ENCODE measurements around the gene PAQR7. TPM values are rescaled to one million over a fixed set of nuclear protein-coding genes. Genes with fewer than 3 reads are reported as not detected.

The PAQR7 gene
- total RNA-seq, 1 donor from 2014 or later = 7.9 TPM

GRCh38 chr1:25866288-25866687 lies 9.2 kb downstream of the PAQR7 start:
- H3K27ac Mint-ChIP-seq = peak overlapping the region; percentile 9
- H3K9me3 Mint-ChIP-seq = no peaks in the 10 kb centered on the region
- H3K4me3 Mint-ChIP-seq (ENCODE audit: low read depth) = no peak overlapping the region
- intact Hi-C loops (cut with micrococcal nuclease) = no loop called here
- no peak for DNase-seq (ENCODE audit: low spot score)
- no peaks in the 10 kb centered on the region for H3K27me3 Mint-ChIP-seq (ENCODE audit: low read depth)
- peaks cover 3% of the 10 kb centered on the region for H3K36me3 Mint-ChIP-seq (ENCODE audit: low read depth)
- H3K4me1 Mint-ChIP-seq (ENCODE audit: low read depth) = peaks cover 3% of the 10 kb centered on the region

GRCh38 chr1:25864434-25864833 lies 11.1 kb downstream of the PAQR7 start:
- Mint-ChIP-seq H3K27ac (no peak overlapping the region), H3K4me3 (ENCODE audit: low read depth) (no peak overlapping the region), H3K9me3 (no peaks in the 10 kb centered on the region), H3K4me1 (ENCODE audit: low read depth) (peaks cover 10% of the 10 kb centered on the region), H3K27me3 (ENCODE audit: low read depth) (no peaks in the 10 kb centered on the region), H3K36me3 (ENCODE audit: low read depth) (peaks cover 3% of the 10 kb centered on the region)
- intact Hi-C loops (cut with micrococcal nuclease) = no loop called here
- no peak for DNase-seq (ENCODE audit: low spot score)

- intact Hi-C loops (cut with micrococcal nuclease) = no loop called here
Observed at GRCh38 chr1:25863486-25864262, 11.8 kb downstream of the PAQR7 start.

GRCh38 chr1:25862785-25863485 lies 12.6 kb downstream of the PAQR7 start:
- Mint-ChIP-seq H3K27me3 (ENCODE audit: low read depth) (no peaks in the 10 kb centered on the region), H3K27ac (no peak overlapping the region), H3K4me3 (ENCODE audit: low read depth) (no peak overlapping the region), H3K9me3 (no peaks in the 10 kb centered on the region), H3K36me3 (ENCODE audit: low read depth) (peaks cover 3% of the 10 kb centered on the region), H3K4me1 (ENCODE audit: low read depth) (peaks cover 20% of the 10 kb centered on the region)
- DNase-seq (ENCODE audit: low spot score) = no peak
- intact Hi-C loops (cut with micrococcal nuclease) = no loop called here

More at GRCh38 chr1:25863486-25864262, 11.8 kb downstream of the PAQR7 start:
- no peak for DNase-seq (ENCODE audit: low spot score)
- peaks cover 15% of the 10 kb centered on the region for H3K4me1 Mint-ChIP-seq (ENCODE audit: low read depth)
- H3K9me3 Mint-ChIP-seq = no peaks in the 10 kb centered on the region
- H3K27me3 Mint-ChIP-seq (ENCODE audit: low read depth) = no peaks in the 10 kb centered on the region
- H3K36me3 Mint-ChIP-seq (ENCODE audit: low read depth) = peaks cover 3% of the 10 kb centered on the region
- no peak overlapping the region for H3K27ac Mint-ChIP-seq
- no peak overlapping the region for H3K4me3 Mint-ChIP-seq (ENCODE audit: low read depth)

GRCh38 chr1:25861316-25862286 lies 13.9 kb downstream of the PAQR7 start:
- H3K27me3 Mint-ChIP-seq (ENCODE audit: low read depth) = no peaks in the 10 kb centered on the region
- intact Hi-C loops (cut with micrococcal nuclease) = no loop called here
- peak overlapping the region; percentile 37 for H3K4me3 Mint-ChIP-seq (ENCODE audit: low read depth)
- H3K9me3 Mint-ChIP-seq = no peaks in the 10 kb centered on the region
- H3K4me1 Mint-ChIP-seq (ENCODE audit: low read depth) = peaks cover 22% of the 10 kb centered on the region
- no peak for DNase-seq (ENCODE audit: low spot score)
- peaks cover 3% of the 10 kb centered on the region for H3K36me3 Mint-ChIP-seq (ENCODE audit: low read depth)
- H3K27ac Mint-ChIP-seq = peak overlapping the region; percentile 47

GRCh38 chr1:25858906-25859789 lies 16.4 kb downstream of the PAQR7 start, which contains the start of gene AUNIP:
Gene AUNIP, minus strand, starts transcription at chr1:25859457. Its CDS starts 100 bp downstream, at chr1:25859357.
- Mint-ChIP-seq H3K4me1 (ENCODE audit: low read depth) (peaks cover 23% of the 10 kb centered on the region), H3K4me3 (ENCODE audit: low read depth) (peak within 1 kb of the TSS; percentile 94), H3K36me3 (ENCODE audit: low read depth) (peaks cover 3% of the 10 kb centered on the region), H3K27me3 (ENCODE audit: low read depth) (no peaks in the 10 kb centered on the region), H3K27ac (peak within 1 kb of the TSS; percentile 89), H3K9me3 (no peaks in the 10 kb centered on the region)
- DNase-seq (ENCODE audit: low spot score) = peak; percentile 87
- intact Hi-C loops (cut with micrococcal nuclease) = no loop called here

GRCh38 chr1:25858494-25858893 lies 17.0 kb downstream of the PAQR7 start:
- Mint-ChIP-seq H3K4me1 (ENCODE audit: low read depth) (peaks cover 23% of the 10 kb centered on the region), H3K36me3 (ENCODE audit: low read depth) (peaks cover 3% of the 10 kb centered on the region), H3K27ac (peak overlapping the region; percentile 77), H3K27me3 (ENCODE audit: low read depth) (no peaks in the 10 kb centered on the region), H3K4me3 (ENCODE audit: low read depth) (peak overlapping the region; percentile 94), H3K9me3 (no peaks in the 10 kb centered on the region)
- intact Hi-C loops (cut with micrococcal nuclease) = no loop called here
- DNase-seq (ENCODE audit: low spot score) = no peak

- no peak for DNase-seq (ENCODE audit: low spot score)
- Mint-ChIP-seq H3K9me3 (no peaks in the 10 kb centered on the region), H3K27ac (no peak overlapping the region), H3K4me1 (ENCODE audit: low read depth) (peaks cover 23% of the 10 kb centered on the region), H3K27me3 (ENCODE audit: low read depth) (no peaks in the 10 kb centered on the region), H3K4me3 (ENCODE audit: low read depth) (no peak overlapping the region), H3K36me3 (ENCODE audit: low read depth) (no peaks in the 10 kb centered on the region)
- intact Hi-C loops (cut with micrococcal nuclease) = no loop called here
Observed at GRCh38 chr1:25856856-25857255, 18.7 kb downstream of the PAQR7 start.

- intact Hi-C loops (cut with micrococcal nuclease) = no loop called here
- H3K4me3 Mint-ChIP-seq (ENCODE audit: low read depth) = no peak overlapping the region
- no peak overlapping the region for H3K27ac Mint-ChIP-seq
- H3K27me3 Mint-ChIP-seq (ENCODE audit: low read depth) = no peaks in the 10 kb centered on the region
- no peaks in the 10 kb centered on the region for H3K9me3 Mint-ChIP-seq
- H3K36me3 Mint-ChIP-seq (ENCODE audit: low read depth) = no peaks in the 10 kb centered on the region
- no peak for DNase-seq (ENCODE audit: low spot score)
- H3K4me1 Mint-ChIP-seq (ENCODE audit: low read depth) = peaks cover 14% of the 10 kb centered on the region
Observed at GRCh38 chr1:25854554-25854953, 21.0 kb downstream of the PAQR7 start.

GRCh38 chr1:25848531-25848930 lies 27.0 kb downstream of the PAQR7 start:
- no peaks in the 10 kb centered on the region for H3K36me3 Mint-ChIP-seq (ENCODE audit: low read depth)
- intact Hi-C loops (cut with micrococcal nuclease) = no loop called here
- H3K9me3 Mint-ChIP-seq = no peaks in the 10 kb centered on the region
- DNase-seq (ENCODE audit: low spot score) = no peak
- H3K27me3 Mint-ChIP-seq (ENCODE audit: low read depth) = no peaks in the 10 kb centered on the region
- H3K4me1 Mint-ChIP-seq (ENCODE audit: low read depth) = no peaks in the 10 kb centered on the region
- H3K27ac Mint-ChIP-seq = no peak overlapping the region
- no peak overlapping the region for H3K4me3 Mint-ChIP-seq (ENCODE audit: low read depth)

- no peak for DNase-seq (ENCODE audit: low spot score)
- no peaks in the 10 kb centered on the region for H3K9me3 Mint-ChIP-seq
- H3K4me3 Mint-ChIP-seq (ENCODE audit: low read depth) = no peak overlapping the region
- no peaks in the 10 kb centered on the region for H3K36me3 Mint-ChIP-seq (ENCODE audit: low read depth)
- intact Hi-C loops (cut with micrococcal nuclease) = no loop called here
- H3K4me1 Mint-ChIP-seq (ENCODE audit: low read depth) = no peaks in the 10 kb centered on the region
- H3K27me3 Mint-ChIP-seq (ENCODE audit: low read depth) = no peaks in the 10 kb centered on the region
- H3K27ac Mint-ChIP-seq = no peak overlapping the region
Observed at GRCh38 chr1:25847929-25848328, 27.6 kb downstream of the PAQR7 start.

- Mint-ChIP-seq H3K27me3 (ENCODE audit: low read depth) (no peaks in the 10 kb centered on the region), H3K4me1 (ENCODE audit: low read depth) (no peaks in the 10 kb centered on the region), H3K27ac (no peak overlapping the region), H3K9me3 (no peaks in the 10 kb centered on the region), H3K4me3 (ENCODE audit: low read depth) (no peak overlapping the region), H3K36me3 (ENCODE audit: low read depth) (no peaks in the 10 kb centered on the region)
- intact Hi-C loops (cut with micrococcal nuclease) = no loop called here
- DNase-seq (ENCODE audit: low spot score) = no peak
Observed at GRCh38 chr1:25845664-25846063, 29.8 kb downstream of the PAQR7 start.
